ENCODE results near the gene NAGS. TPM values are rescaled to one million over a fixed set of nuclear protein-coding genes. Genes with fewer than 3 reads are reported as not detected.

NAGS gene
- total and polyA plus RNA-seq, 2 donors (not counting 1 experiment from before 2014, with no cell fraction given), result 0.58 to 7.4 TPM

- Histone ChIP-seq H3K79me2 (ENCODE audit: control insufficient read depth, insufficient read depth, low read length) (no peaks in the 10 kb centered on the region), H3K9ac (ENCODE audit: insufficient read depth, low read length) (no peak overlapping the region), H3K9me3 (ENCODE audit: control insufficient read depth, insufficient read depth, low read depth, low read length) (no peaks in the 10 kb centered on the region), H2AFZ (ENCODE audit: low read length) (no peak overlapping the region), H3K4me2 (ENCODE audit: extremely low read depth, insufficient read depth, low read length) (no peak overlapping the region), H3K27me3 (ENCODE audit: control insufficient read depth, insufficient read depth, low read length) (no peaks in the 10 kb centered on the region), H3K36me3 (ENCODE audit: control insufficient read depth, insufficient read depth, low read length) (no peaks in the 10 kb centered on the region), H3K4me1 (ENCODE audit: control insufficient read depth, extremely low read depth, insufficient read depth, low read length) (peaks cover 8% of the 10 kb centered on the region), H3K27ac (ENCODE audit: insufficient read depth, low read length) (no peak overlapping the region), H3K4me3 (replicated peaks in 1 of 4; ENCODE audit: control extremely low read depth in 1 of 4, insufficient read depth in 1 of 4, low read depth in 3 of 4, low read length in 4 of 4) (no peak overlapping the region), H4K20me1 (ENCODE audit: control insufficient read depth, extremely low read depth, insufficient read depth, low read length) (no peaks in the 10 kb centered on the region)
- no peak for DNase-seq (ENCODE audit: low read depth in 2 of 2)
- TF ChIP-seq CTCF (conservative IDR thresholded peaks at IDR 0.05 in 1 of 2, IDR thresholded peaks at IDR 0.05 in 1 of 2; ENCODE audit: low read depth in 1 of 2, low read length in 2 of 2), result no peak
- TF ChIP-seq EZH2 (IDR thresholded peaks at IDR 0.05; ENCODE audit: low read length, missing control alignments), result no peak
Measured at GRCh38 chr17:44000871-44001460, 3.5 kb upstream of the NAGS start.

GRCh38 chr17:44001461-44001920 is 2.9 kb upstream of the NAGS start:
- no peaks in the 10 kb centered on the region for H3K27me3 ChIP-seq (ENCODE audit: control insufficient read depth, insufficient read depth, low read length)
- no peak overlapping the region for H3K9ac ChIP-seq (ENCODE audit: insufficient read depth, low read length)
- H2AFZ ChIP-seq (ENCODE audit: low read length), result no peak overlapping the region
- no peaks in the 10 kb centered on the region for H3K36me3 ChIP-seq (ENCODE audit: control insufficient read depth, insufficient read depth, low read length)
- TF ChIP-seq EZH2 (IDR thresholded peaks at IDR 0.05; ENCODE audit: low read length, missing control alignments) (no peak), CTCF (conservative IDR thresholded peaks at IDR 0.05 in 1 of 2, IDR thresholded peaks at IDR 0.05 in 1 of 2; ENCODE audit: low read depth in 1 of 2, low read length in 2 of 2) (no peak)
- peaks cover 8% of the 10 kb centered on the region for H3K4me1 ChIP-seq (ENCODE audit: control insufficient read depth, extremely low read depth, insufficient read depth, low read length)
- H3K4me2 ChIP-seq (ENCODE audit: extremely low read depth, insufficient read depth, low read length), result no peak overlapping the region
- no peaks in the 10 kb centered on the region for H3K9me3 ChIP-seq (ENCODE audit: control insufficient read depth, insufficient read depth, low read depth, low read length)
- no peaks in the 10 kb centered on the region for H4K20me1 ChIP-seq (ENCODE audit: control insufficient read depth, extremely low read depth, insufficient read depth, low read length)
- no peak overlapping the region for H3K27ac ChIP-seq (ENCODE audit: insufficient read depth, low read length)
- H3K79me2 ChIP-seq (ENCODE audit: control insufficient read depth, insufficient read depth, low read length), result no peaks in the 10 kb centered on the region
- H3K4me3 ChIP-seq (replicated peaks in 1 of 4; ENCODE audit: control extremely low read depth in 1 of 4, insufficient read depth in 1 of 4, low read depth in 3 of 4, low read length in 4 of 4), result no peak overlapping the region
- no peak for DNase-seq (ENCODE audit: low read depth in 2 of 2)

GRCh38 chr17:44002141-44002848 is 2.1 kb upstream of the NAGS start:
- no peak overlapping the region for H3K27ac ChIP-seq (ENCODE audit: insufficient read depth, low read length)
- peak; percentile 54 to 88 for DNase-seq (ENCODE audit: low read depth in 2 of 2)
- H3K36me3 ChIP-seq (ENCODE audit: control insufficient read depth, insufficient read depth, low read length), result no peaks in the 10 kb centered on the region
- TF ChIP-seq CTCF (conservative IDR thresholded peaks at IDR 0.05 in 1 of 2, IDR thresholded peaks at IDR 0.05 in 1 of 2; ENCODE audit: low read depth in 1 of 2, low read length in 2 of 2) (no peak), EZH2 (IDR thresholded peaks at IDR 0.05; ENCODE audit: low read length, missing control alignments) (no peak)
- H2AFZ ChIP-seq (ENCODE audit: low read length), result no peak overlapping the region
- H4K20me1 ChIP-seq (ENCODE audit: control insufficient read depth, extremely low read depth, insufficient read depth, low read length), result no peaks in the 10 kb centered on the region
- H3K4me2 ChIP-seq (ENCODE audit: extremely low read depth, insufficient read depth, low read length), result no peak overlapping the region
- no peaks in the 10 kb centered on the region for H3K27me3 ChIP-seq (ENCODE audit: control insufficient read depth, insufficient read depth, low read length)
- no peak overlapping the region for H3K9ac ChIP-seq (ENCODE audit: insufficient read depth, low read length)
- no peaks in the 10 kb centered on the region for H3K9me3 ChIP-seq (ENCODE audit: control insufficient read depth, insufficient read depth, low read depth, low read length)
- H3K79me2 ChIP-seq (ENCODE audit: control insufficient read depth, insufficient read depth, low read length), result no peaks in the 10 kb centered on the region
- H3K4me1 ChIP-seq (ENCODE audit: control insufficient read depth, extremely low read depth, insufficient read depth, low read length), result peaks cover 8% of the 10 kb centered on the region
- H3K4me3 ChIP-seq (replicated peaks in 1 of 4; ENCODE audit: control extremely low read depth in 1 of 4, insufficient read depth in 1 of 4, low read depth in 3 of 4, low read length in 4 of 4), result no peak overlapping the region
